HL-60 (cell line): Measurements from ENCODE around the gene CEACAM21.

Experiments used
- REST ChIP-seq: IDR thresholded peaks from 2 replicates; pipeline ENCODE4 v1.6.1; 2012; ENCODE audit warnings: low read depth; ENCODE audit not compliant: insufficient replicate concordance
- TF ChIP-seq, protein P1 (sequence below): IDR thresholded peaks from one replicate; pipeline ENCODE4 v1.5.1; 2011; ENCODE audit warnings: low read length, control low read depth, inconsistent platforms; ENCODE audit not compliant: insufficient read depth

GRCh38 chr19:41606215-41606837 lies 30.4 kb downstream of the CEACAM21 start:
- TF ChIP-seq, protein P1, sequence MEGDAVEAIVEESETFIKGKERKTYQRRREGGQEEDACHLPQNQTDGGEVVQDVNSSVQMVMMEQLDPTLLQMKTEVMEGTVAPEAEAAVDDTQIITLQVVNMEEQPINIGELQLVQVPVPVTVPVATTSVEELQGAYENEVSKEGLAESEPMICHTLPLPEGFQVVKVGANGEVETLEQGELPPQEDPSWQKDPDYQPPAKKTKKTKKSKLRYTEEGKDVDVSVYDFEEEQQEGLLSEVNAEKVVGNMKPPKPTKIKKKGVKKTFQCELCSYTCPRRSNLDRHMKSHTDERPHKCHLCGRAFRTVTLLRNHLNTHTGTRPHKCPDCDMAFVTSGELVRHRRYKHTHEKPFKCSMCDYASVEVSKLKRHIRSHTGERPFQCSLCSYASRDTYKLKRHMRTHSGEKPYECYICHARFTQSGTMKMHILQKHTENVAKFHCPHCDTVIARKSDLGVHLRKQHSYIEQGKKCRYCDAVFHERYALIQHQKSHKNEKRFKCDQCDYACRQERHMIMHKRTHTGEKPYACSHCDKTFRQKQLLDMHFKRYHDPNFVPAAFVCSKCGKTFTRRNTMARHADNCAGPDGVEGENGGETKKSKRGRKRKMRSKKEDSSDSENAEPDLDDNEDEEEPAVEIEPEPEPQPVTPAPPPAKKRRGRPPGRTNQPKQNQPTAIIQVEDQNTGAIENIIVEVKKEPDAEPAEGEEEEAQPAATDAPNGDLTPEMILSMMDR: no peak
- no peak for TF ChIP-seq REST
